Measurements from ENCODE around the gene TMLHE. TPM values are rescaled to one million over a fixed set of nuclear protein-coding genes. Genes with fewer than 3 reads are reported as not detected.
A peak's percentile ranks its signal among the peaks of the same experiment; 100 is the strongest.

Gene TMLHE
- total and polyA plus RNA-seq, 8 donors, result 6.3 to 46.0 (median 18.3) TPM

GRCh38 chrX:155613927-155614559, 1.3 kb upstream of the TMLHE start:
- peaks cover 0 to 15% (median 0%) of the 10 kb centered on the region in 4 donors for H3K9me3 ChIP-seq
- no peak for TF ChIP-seq POLR2A (IDR thresholded peaks at IDR 0.05)
- no peak for TF ChIP-seq CTCF (IDR thresholded peaks at IDR 0.05)
- no peak for TF ChIP-seq EP300 (IDR thresholded peaks at IDR 0.05)
- no peaks in the 10 kb centered on the region for H3K36me3 ChIP-seq
- no peak overlapping the region for H3K4me3 ChIP-seq
- no peak overlapping the region for H3K27ac ChIP-seq
- no peak for DNase-seq
- H3K27me3 ChIP-seq, result no peaks in the 10 kb centered on the region
- peaks cover 0 to 10% (median 3%) of the 10 kb centered on the region in 4 donors for H3K4me1 ChIP-seq
- intact Hi-C loops (cut with DNase I; ENCODE audit: low total_unique reads), result no loop called here

GRCh38 chrX:155611302-155611701, 1.4 kb downstream of the TMLHE start:
- Histone ChIP-seq H3K27ac (peak overlapping the region in 4 of 5 donors; percentile 88 to 93 (median 90)), H3K36me3 (no peaks in the 10 kb centered on the region), H3K27me3 (no peaks in the 10 kb centered on the region), H3K4me3 (peak overlapping the region in 3 of 4 donors; percentile 62 to 69 (median 68)), H3K9me3 (peaks cover 0 to 11% (median 0%) of the 10 kb centered on the region in 4 donors), H3K4me1 (peaks cover 0 to 10% (median 3%) of the 10 kb centered on the region in 4 donors)
- 20 to 43% (median 30%) methylated on average over 2 of the region's 2 CpGs for WGBS, 5 donors
- intact Hi-C loops (cut with DNase I; ENCODE audit: low total_unique reads), result no loop called here
- TF ChIP-seq CTCF (IDR thresholded peaks at IDR 0.05) (no peak), POLR2AphosphoS5 (IDR thresholded peaks at IDR 0.05) (no peak), POLR2A (IDR thresholded peaks at IDR 0.05) (no peak), EP300 (IDR thresholded peaks at IDR 0.05) (no peak)
- DNase-seq, result peak in 1 of 2 donors; percentile 6

GRCh38 chrX:155592981-155593380, 19.8 kb downstream of the TMLHE start:
- Histone ChIP-seq H3K4me1 (no peaks in the 10 kb centered on the region), H3K9me3 (peaks cover 0 to 42% (median 14%) of the 10 kb centered on the region in 4 donors)
- intact Hi-C loops (cut with DNase I; ENCODE audit: low total_unique reads), result no loop called here

GRCh38 chrX:155592331-155592730, 20.4 kb downstream of the TMLHE start:
- no peak for TF ChIP-seq EP300 (IDR thresholded peaks at IDR 0.05)
- TF ChIP-seq POLR2A (IDR thresholded peaks at IDR 0.05), result no peak
- TF ChIP-seq CTCF (IDR thresholded peaks at IDR 0.05), result no peak
- TF ChIP-seq POLR2AphosphoS5 (IDR thresholded peaks at IDR 0.05), result no peak
- no peak for DNase-seq
- no peaks in the 10 kb centered on the region for H3K27me3 ChIP-seq
- no peak overlapping the region for H3K27ac ChIP-seq
- peaks cover 0 to 13% (median 0%) of the 10 kb centered on the region in 4 donors for H3K36me3 ChIP-seq
- intact Hi-C loops (cut with DNase I; ENCODE audit: low total_unique reads), result no loop called here
- H3K9me3 ChIP-seq, result peaks cover 0 to 42% (median 14%) of the 10 kb centered on the region in 4 donors
- no peaks in the 10 kb centered on the region for H3K4me1 ChIP-seq
- no peak overlapping the region for H3K4me3 ChIP-seq

More at GRCh38 chrX:155592981-155593380, 19.8 kb downstream of the TMLHE start:
- TF ChIP-seq POLR2AphosphoS5 (IDR thresholded peaks at IDR 0.05) (no peak), EP300 (IDR thresholded peaks at IDR 0.05) (no peak), POLR2A (IDR thresholded peaks at IDR 0.05) (no peak), CTCF (IDR thresholded peaks at IDR 0.05) (no peak)
- Histone ChIP-seq H3K36me3 (peaks cover 0 to 13% (median 0%) of the 10 kb centered on the region in 4 donors), H3K4me3 (no peak overlapping the region), H3K27me3 (no peaks in the 10 kb centered on the region), H3K27ac (no peak overlapping the region)
- DNase-seq, result no peak
